Uterus (tissue), 2 donors: ENCODE data around the gene MYO15A.

ENCODE experiments used
- CTCF ChIP-seq, 4 experiments: fragments of 200-600 bp in 2 of 4; fragments of 450-650 bp in 2 of 4; sonication (generic) in 2 of 4; IDR thresholded peaks; one replicate each; pipeline ENCODE4 v1.5.1; 2016 to 2019; ENCODE audit warnings: antibody characterized with exemption in 4 of 4, mild to moderate bottlenecking in 2 of 4, moderate library complexity in 1 of 4
- POLR2A ChIP-seq, 2 donors: fragments of 450-650 bp; IDR thresholded peaks; one replicate each; pipeline ENCODE4 v1.6.1; 2016; ENCODE audit warnings: antibody characterized with exemption in 2 of 2, mild to moderate bottlenecking in 1 of 2, moderate library complexity in 1 of 2

GRCh38 chr17:18177722-18178121 lies 69.2 kb downstream of the MYO15A start:
- TF ChIP-seq CTCF (IDR thresholded peaks at IDR 0.05) (no peak), POLR2A (IDR thresholded peaks at IDR 0.05) (no peak)
